Sigmoid colon (tissue), 4 donors: ENCODE data around the gene MXRA8.

Experiments used
- POLR2A ChIP-seq, 2 donors: fragments of 450-650 bp; IDR thresholded peaks; one replicate each; pipeline ENCODE4 v1.6.1; 2016; ENCODE audit warnings: antibody characterized with exemption in 2 of 2, mild to moderate bottlenecking in 2 of 2, moderate library complexity in 2 of 2
- POLR2AphosphoS5 ChIP-seq, 4 donors: sonication (generic); formaldehyde crosslinking; IDR thresholded peaks; one replicate each; pipeline ENCODE4 v1.6.1; 2017; ENCODE audit warnings: antibody characterized with exemption in 4 of 4
- TF ChIP-seq, protein P1 (sequence below), 4 experiments: fragments of 450-650 bp in 3 of 4; fragments of 200-600 bp in 1 of 4; IDR thresholded peaks; one replicate each; pipeline ENCODE4 v1.5.1; 2016 to 2019; ENCODE audit warnings: antibody characterized with exemption in 4 of 4, mild to moderate bottlenecking in 3 of 4, moderate library complexity in 2 of 4

DNA sequence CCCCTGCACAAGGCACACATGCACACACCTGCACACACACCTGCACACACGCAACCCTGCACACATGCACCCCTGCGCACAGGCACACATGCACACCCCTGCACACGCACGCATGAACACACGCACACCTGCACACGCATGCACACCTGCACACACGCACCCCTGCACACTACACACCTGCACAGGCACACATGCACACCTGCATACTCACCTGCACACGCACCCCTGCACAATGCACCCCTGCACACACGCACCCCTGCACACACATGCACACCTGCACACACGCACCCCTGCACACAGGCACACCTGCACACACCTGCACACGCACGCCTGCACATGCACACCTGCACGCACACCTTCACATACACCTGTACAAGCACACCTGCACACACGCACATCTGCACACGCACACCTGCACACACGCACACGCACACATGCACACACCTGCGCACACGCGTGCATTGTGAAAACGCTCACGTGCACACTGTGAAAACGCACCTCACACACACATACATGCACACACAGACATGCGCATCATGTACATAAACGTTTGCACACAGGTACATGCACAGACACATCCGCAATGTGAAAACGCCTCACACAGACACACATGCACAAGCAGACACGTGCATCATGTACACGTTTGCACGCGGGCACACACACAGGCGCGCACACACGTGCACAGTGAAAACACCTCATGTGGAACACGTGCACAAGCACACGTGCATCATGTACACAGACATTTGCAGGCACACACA lies 17.4 kb downstream of the MXRA8 start:
- TF ChIP-seq POLR2A (IDR thresholded peaks at IDR 0.05) = no peak
- TF ChIP-seq POLR2AphosphoS5 (IDR thresholded peaks at IDR 0.05) = no peak
- TF ChIP-seq, protein P1, sequence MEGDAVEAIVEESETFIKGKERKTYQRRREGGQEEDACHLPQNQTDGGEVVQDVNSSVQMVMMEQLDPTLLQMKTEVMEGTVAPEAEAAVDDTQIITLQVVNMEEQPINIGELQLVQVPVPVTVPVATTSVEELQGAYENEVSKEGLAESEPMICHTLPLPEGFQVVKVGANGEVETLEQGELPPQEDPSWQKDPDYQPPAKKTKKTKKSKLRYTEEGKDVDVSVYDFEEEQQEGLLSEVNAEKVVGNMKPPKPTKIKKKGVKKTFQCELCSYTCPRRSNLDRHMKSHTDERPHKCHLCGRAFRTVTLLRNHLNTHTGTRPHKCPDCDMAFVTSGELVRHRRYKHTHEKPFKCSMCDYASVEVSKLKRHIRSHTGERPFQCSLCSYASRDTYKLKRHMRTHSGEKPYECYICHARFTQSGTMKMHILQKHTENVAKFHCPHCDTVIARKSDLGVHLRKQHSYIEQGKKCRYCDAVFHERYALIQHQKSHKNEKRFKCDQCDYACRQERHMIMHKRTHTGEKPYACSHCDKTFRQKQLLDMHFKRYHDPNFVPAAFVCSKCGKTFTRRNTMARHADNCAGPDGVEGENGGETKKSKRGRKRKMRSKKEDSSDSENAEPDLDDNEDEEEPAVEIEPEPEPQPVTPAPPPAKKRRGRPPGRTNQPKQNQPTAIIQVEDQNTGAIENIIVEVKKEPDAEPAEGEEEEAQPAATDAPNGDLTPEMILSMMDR (IDR thresholded peaks at IDR 0.05) = no peak
